ENCODE results near the gene MIER2. TPM values are rescaled to one million over a fixed set of nuclear protein-coding genes. Genes with fewer than 3 reads are reported as not detected.

MIER2 gene
- total and polyA plus RNA-seq, 4 donors: 2.7 to 4.1 (median 3.7) TPM

GRCh38 chr19:389935-390289, 45.3 kb upstream of the MIER2 start (continued):
- no peak for TF ChIP-seq TAF1 (conservative IDR thresholded peaks at IDR 0.05)
- TF ChIP-seq NR2F2 (IDR thresholded peaks at IDR 0.05): no peak
- no peak for TF ChIP-seq GABPA (IDR thresholded peaks at IDR 0.05 in 1 of 2, conservative IDR thresholded peaks at IDR 0.05 in 1 of 2)
- TF ChIP-seq EGR1 (IDR thresholded peaks at IDR 0.05; ENCODE audit: low read depth in 2 of 2): no peak
- TF ChIP-seq FOXA1 (IDR thresholded peaks at IDR 0.05): no peak
- no peak for TF ChIP-seq FOXA2 (IDR thresholded peaks at IDR 0.05)
- no peak for TF ChIP-seq YY1 (IDR thresholded peaks at IDR 0.05)
- no peak for TF ChIP-seq HNF4A (conservative IDR thresholded peaks at IDR 0.05)

- peaks cover 0 to 4% (median 0%) of the 10 kb centered on the region in 4 donors for H3K27me3 ChIP-seq (ENCODE audit: control insufficient read depth in 4 of 4, insufficient read depth in 4 of 4, low read length in 3 of 4)
- H3K4me1 ChIP-seq (ENCODE audit: control insufficient read depth in 4 of 4, insufficient read depth in 4 of 4, low read length in 3 of 4): no peaks in the 10 kb centered on the region
- H3K27ac ChIP-seq (ENCODE audit: low read depth in 1 of 2, low read length in 2 of 2): no peak overlapping the region
- H3K4me3 ChIP-seq (ENCODE audit: low read depth in 1 of 3, low read length in 3 of 3): no peak overlapping the region
- 63% methylated on average over 21 of the region's 21 CpGs for WGBS
- H3K9ac ChIP-seq (ENCODE audit: low read depth in 1 of 2, low read length in 2 of 2): no peak overlapping the region
- DNase-seq (ENCODE audit: low spot score): no peak
- TF ChIP-seq YY1 (IDR thresholded peaks at IDR 0.05): no peak
- TF ChIP-seq HNF4G (IDR thresholded peaks at IDR 0.05): no peak
- no peak for TF ChIP-seq SP1 (IDR thresholded peaks at IDR 0.05)
- TF ChIP-seq TAF1 (conservative IDR thresholded peaks at IDR 0.05): no peak
- TF ChIP-seq RAD21 (IDR thresholded peaks at IDR 0.05): no peak
- no peak for TF ChIP-seq EGR1 (IDR thresholded peaks at IDR 0.05; ENCODE audit: low read depth in 2 of 2)
- no peak for TF ChIP-seq CTCF (IDR thresholded peaks at IDR 0.05; ENCODE audit: low read depth, low read length, missing input control)
- TF ChIP-seq HNF4A (conservative IDR thresholded peaks at IDR 0.05): no peak
- no peak for TF ChIP-seq ATF3 (IDR thresholded peaks at IDR 0.05)
- TF ChIP-seq REST (IDR thresholded peaks at IDR 0.05): no peak
- no peak for TF ChIP-seq FOXA2 (IDR thresholded peaks at IDR 0.05)
- no peak for TF ChIP-seq GABPA (IDR thresholded peaks at IDR 0.05 in 1 of 2, conservative IDR thresholded peaks at IDR 0.05 in 1 of 2)
- no peak for TF ChIP-seq ZBTB33 (IDR thresholded peaks at IDR 0.05)
- no peak for TF ChIP-seq JUND (IDR thresholded peaks at IDR 0.05)
- no peak for TF ChIP-seq NR2F2 (IDR thresholded peaks at IDR 0.05)
- no peaks in the 10 kb centered on the region for H3K36me3 ChIP-seq (ENCODE audit: control insufficient read depth in 4 of 4, insufficient read depth in 3 of 4, low read depth in 1 of 4, low read length in 3 of 4)
- H3K9me3 ChIP-seq (ENCODE audit: control insufficient read depth in 4 of 4, low read length in 3 of 4): no peaks in the 10 kb centered on the region
These were observed 44.8 kb upstream of the MIER2 start for GRCh38 chr19:389255-389934.

All from liver (tissue), 9 donors.